GM21723 (cell line): Measurements from ENCODE around the gene CD7.

Experiments used
- ATAC-seq: cut with Tn5 transposase; IDR thresholded peaks from one replicate; pipeline ENCODE4 v1.9.1; 2021; ENCODE audit warnings: mild to moderate bottlenecking, moderate library complexity; ENCODE audit not compliant: unreplicated experiment

The CD7 gene

DNA sequence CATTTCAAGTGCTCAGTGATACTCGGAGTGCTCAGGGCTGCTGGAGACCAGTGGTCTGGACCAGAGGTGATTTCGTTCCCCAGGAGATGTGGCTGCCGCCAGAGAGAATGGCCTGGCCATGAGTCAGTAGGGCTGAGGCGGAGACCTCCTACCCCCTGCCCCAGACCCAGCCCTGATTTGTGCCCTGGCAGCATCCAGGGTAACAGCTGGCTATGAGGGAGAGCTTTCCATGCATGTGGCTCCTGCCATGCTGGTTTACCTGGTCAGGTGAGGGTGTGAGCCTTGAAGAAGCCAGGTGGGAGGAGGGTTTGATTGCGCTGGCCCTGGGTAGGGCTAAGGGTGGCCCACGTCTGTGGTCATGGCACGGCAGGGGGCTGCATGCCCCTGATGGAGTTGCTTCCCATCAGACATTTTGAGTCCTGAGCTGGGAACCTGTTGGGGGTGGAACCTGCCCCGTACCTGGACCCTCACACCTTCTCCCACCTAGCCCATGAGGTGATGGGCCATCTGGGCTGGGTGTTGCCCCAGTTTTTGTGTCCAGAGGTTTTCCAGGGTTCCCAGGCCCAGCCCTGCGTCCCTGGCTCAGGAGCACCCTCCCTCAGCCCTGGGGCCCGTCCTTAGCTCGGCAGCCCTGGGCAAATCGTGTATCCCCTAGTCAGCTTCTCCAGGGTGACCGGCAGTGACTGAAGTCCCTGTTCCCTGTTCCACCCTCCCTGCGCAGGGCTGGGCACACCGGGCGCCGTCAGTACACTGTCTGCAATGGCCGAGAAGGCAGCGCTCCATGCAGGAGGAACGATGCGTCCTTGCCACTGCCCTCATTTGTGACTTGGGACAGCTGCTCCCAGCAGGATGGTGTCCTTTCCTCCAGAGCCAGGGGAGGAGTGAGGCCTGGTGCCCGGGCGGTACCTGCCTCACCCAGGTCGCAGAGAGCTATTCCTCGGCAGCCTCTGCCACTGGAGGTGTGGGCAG, 34.9 kb downstream of the CD7 start:
- no peak for ATAC-seq

DNA sequence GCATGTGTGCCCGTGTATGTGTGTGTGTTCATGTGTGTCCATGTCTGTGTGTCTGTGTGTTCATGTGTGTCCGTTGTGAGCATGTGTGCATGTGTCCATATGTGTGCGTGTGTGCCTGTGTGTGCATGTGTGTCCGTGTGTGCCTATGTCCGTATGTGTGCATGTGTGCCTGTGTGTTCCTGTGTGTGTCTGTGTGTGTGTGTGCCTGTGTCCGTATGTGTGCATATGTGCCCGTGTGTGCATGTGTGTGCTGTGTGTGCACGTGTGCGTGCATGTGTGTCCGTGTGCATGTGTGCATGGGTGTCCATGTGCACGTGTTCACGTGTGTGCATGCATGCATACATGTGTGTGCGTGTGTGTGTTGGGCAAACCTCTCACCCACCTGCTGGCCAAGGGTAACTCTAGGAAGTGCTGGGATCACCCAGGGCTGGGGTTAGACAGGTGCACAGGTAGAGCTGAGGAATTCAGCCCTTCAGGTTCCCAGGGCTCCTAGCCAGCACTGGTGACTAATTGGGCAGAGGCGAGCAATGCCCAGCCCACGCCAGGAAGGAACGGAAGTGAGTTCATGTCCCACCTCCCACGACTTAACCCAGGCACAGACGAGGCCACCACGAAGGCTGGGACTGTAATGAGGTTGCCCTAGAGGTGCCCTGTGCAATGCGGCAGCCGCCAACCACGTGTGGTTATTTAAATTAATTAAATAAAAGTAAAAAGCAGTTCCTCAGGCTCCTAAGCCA, 35.7 kb downstream of the CD7 start:
- no peak for ATAC-seq

DNA sequence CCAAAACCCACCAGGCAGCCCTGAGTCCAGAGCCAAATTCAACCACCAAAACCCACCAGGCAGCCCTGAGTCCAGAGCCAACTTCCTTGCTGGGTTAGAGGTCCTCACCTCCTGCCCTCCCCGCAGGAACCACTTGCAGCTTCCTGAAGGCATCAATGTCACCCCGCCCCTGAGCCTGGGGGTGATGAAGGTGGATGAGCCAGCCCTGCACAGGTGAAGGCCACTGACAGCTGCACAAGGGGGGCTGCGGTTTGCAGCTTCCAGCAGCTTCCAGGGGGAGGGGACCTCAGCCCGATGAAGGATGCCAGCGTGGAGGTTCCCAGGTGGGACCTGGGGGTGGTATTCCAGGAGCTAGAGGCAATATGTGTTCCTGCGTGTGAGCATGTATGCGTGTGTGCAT, 36.3 kb downstream of the CD7 start:
- ATAC-seq: no peak

DNA sequence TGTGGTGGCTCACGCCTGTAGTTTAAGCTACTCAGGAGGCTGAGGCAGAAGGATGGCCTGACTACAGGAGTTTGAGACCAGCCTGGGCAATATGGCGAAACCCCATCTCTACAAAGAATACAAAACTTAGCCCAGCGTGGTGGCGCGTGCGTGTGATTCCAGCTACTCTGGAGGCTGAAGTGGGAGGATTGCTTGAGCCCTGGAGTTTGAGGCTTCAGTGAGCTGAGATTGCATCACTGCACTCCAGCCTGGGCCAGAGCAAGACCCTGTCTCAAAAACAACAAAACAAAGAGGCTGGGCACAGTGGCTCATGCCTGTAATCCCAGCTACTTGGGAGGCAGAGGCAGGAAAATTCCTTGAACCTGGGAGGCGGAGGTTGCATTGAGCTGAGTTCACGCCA, 36.9 kb downstream of the CD7 start:
- no peak for ATAC-seq

DNA sequence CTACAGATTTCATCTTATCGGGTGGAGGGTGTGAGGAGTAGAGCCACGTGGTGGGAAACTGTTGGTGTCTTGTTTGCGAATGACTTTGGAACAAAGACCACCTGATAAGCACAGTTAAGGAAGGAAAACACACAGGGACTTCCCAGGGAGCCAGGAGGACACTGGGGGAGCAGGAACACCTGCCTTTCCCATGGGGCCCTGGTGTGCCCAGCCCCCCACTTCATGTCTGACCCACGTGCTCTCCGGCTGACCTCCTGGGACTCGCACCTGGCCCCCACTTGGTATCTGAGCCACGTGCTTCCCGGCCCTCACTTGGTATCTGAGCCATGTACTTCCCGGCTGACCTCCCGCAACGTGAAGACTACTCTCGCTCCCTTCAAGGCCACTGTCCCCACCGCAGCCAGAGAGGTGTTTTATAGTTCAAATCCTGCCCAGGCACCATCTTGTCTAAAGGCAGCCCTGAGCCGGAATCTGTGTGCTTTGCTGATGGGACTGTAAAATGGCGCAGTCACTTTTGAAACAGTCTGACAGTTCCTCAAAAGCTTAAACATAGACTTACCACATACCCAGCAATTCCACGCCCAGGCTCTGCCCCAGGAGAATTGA, 38.5 kb downstream of the CD7 start:
- no peak for ATAC-seq

DNA sequence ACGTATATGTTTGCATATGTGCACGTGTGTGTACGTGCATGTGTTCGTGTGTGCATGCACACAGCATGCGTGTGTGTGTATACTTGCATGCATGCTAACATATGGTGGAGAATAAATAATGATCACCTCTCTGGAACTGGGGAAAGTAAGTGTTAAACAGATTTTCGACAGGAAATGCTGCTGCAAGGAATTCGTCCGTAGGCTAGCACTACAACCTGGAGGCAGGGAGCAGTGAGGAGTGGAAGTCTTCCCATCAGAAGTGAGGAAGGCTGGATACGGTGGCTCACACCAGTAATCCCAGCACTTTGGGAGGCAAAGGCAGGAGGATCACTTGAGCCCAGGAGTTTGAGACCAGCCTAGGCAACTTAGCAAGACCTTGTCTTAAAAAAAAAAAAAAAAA, 39.1 kb downstream of the CD7 start:
- no peak for ATAC-seq

DNA sequence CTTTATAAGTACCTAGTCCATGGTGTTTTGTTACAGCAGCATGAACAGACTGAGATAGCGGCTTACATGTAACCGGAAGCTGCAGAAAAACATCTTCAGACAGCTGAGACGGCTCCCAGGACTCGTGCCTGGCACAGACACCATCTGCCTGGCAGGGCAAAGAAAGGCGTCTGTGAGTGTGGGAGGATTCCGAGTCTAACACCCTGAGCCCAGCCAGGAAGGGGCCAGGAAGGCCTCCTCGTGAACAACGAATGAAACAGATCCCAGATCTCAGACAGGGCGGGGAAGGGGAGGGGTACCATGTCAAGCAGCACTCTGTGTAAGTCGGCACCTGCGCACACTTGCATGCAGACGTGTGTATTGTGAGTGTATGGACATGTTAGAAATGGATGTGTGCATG, 39.6 kb downstream of the CD7 start:
- ATAC-seq: no peak

DNA sequence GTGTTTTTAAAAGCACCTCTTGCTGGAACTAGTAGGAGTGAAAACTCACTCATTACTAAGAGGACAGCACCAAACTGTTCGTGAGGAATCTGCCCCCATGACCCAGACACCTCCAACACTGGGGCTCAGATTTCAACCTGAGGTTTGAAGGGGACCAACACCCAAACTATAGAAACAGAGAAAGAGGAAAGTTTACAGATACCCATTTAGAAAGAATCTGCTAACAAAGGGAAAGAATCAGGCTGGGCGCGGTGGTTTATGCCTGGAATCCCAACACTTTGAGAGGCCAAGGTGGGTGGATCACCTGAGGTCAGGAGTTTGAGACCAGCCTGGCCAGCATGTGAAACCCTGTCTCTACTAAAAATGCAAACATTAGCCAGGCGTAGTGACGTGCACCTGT, 40.5 kb downstream of the CD7 start:
- no peak for ATAC-seq

DNA sequence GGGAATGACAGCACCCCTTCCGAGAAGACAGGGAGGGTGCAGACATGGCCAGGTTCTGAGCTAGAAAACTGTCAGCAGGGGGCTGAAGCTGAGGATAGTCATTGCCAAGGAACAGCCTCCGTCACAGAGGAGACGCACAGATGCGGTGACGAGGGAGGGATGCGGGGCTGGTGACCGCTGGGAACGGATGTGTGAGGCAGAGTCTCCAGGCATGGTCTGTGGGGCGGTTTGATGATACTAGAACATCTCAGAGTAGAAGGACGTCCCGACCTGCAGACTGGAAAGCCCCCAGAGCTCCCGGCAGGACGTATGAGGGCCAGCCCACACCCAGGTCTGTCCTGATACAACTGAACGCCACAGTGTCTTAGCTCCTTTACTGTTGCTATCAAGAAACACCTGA, 42.1 kb downstream of the CD7 start:
- no peak for ATAC-seq

DNA sequence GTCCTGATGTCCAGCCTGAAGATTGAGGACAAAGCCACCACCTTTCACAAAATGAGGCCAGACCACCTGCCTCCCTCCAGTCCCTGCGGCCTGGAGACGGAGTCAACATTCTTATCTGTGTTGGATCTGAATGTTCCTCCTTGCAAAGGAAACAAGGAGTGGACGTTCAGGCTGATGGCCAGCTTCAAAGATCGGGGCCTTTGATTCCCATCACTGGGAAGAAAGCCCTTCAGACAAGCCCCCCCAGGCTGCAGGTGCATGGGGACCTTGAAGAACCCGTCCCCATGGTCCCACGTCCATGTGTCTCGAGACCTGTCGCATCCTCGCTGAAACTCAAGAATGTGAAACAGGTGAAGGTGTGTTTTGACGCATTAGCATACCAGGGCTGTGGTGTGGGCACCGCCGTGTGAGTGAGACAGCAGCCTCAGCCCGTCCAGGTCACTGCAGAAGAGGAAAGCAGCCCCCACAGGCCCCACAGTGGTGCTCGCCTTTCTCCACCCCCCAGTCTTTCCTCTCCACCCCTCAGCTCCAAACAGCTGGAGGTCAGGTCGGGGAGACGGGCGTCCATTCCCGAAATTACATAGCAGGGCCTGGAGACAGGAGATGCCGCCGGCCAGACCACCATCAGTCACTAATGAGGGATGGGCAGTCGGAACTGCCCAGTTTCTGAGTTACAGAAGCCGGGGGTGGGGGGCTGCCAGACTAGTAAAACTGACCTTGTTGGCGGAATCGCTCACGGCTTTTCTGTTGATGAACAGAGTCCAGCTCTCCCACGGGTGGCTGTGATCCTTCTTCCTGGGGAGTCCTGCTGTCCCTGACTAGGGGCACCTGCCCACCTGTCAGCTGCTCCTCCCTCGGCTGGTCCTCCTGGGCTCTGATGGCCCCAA, 43.0 kb downstream of the CD7 start:
- no peak for ATAC-seq

DNA sequence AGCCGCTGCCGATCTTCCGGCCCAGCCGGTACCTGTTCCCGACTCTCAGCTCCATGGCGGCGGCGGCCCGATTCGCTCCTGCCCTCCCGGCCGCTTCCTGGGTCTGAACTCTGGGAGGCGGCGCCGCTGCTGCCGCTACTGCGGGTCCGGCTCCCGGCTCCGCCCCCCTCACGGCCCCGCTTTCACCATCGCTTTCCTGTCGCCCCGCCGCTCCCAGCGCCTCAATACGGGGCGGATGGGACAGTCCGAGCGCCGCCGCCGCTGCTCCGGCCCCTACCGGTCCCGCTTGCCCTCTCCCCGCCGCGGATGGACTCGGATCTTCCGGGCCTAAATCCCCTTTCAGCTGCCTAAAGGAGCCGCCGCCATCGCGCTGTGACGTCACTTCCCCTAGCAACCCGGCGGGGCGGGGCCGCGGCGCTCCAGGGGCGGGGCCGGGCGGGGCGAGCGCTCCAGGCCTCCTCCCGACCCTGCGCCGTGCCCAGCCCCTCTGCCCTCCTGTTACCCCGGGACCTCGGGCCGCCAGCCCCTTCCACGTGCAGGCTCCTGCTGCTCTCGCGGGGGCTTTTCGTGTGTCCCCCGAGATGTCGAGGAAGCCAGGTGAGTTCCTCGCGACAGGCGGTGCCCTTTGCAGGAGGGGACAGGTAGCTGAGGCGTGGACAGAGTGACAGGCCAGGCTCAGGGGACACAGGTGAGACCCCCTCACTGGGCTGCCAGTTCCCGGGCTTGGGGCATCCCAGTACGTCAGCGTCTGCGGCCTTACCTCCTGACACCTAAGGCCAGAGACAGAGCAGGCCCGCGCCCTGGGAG, 43.9 kb downstream of the CD7 start, which contains the start of gene CSNK1D:
Gene CSNK1D (minus strand): TSS at position 374 of the 807 bp plus-strand sequence. CDS start 319 bp downstream, at position 55.
- ATAC-seq: peak; percentile 81

DNA sequence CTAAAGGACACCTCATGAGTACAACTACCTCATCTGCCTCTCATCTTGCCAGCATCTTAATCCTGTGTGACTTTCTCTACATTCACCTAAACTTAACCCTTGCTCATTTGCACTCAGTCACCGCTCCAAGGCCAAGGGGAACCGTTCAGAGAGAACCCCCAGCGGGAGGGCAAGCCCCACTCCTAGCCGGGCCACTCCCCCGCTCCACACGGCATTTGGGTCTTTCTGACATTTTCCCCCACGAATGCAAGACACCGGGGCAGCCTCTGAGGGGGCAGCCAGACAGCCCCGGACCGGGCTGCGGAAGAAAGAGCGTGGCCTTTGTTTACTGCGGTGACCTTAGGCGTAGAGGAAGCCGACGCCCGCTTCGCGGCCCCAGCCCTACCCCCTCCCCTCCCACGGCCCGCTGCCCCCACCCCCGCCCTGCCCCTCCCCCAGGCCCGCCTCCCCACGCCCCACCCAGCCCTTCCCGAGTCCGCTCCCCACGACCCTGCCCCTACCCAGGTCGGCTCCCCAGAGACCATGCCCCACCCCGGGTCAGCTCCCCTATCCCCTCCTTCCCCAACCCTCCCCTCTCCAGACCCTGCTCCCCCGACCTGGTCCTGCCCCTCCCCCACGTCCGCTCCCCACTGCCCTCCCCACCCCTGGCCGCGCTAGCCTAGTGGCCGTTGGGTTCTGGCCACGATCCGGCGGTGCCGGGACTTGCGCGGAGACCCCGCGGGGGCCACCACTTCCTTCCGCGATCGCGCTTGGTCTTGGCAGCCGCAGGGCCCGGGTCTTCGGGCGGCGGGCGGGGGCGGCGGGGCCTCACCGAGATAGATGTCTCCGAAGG, 44.7 kb downstream of the CD7 start:
- ATAC-seq: peak; percentile 7

DNA sequence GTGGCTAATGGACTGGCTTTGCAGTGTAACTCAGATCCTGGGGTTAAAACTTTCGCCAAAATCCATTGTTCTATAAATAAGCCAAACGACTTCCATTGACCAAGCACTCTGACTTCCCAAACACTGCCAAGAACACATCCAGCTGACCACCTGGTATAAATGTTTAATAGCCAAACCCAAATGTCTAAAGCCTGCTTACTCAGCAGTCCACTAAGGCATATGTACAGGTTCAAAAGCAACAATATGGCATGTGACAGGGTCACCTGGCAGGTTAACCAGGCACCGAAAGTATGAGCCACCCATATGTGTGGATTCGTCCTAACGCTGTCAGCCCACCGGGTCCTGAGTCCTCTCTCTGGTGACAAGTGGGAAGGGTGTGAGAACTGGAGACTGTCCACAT, 46.0 kb downstream of the CD7 start:
- no peak for ATAC-seq

DNA sequence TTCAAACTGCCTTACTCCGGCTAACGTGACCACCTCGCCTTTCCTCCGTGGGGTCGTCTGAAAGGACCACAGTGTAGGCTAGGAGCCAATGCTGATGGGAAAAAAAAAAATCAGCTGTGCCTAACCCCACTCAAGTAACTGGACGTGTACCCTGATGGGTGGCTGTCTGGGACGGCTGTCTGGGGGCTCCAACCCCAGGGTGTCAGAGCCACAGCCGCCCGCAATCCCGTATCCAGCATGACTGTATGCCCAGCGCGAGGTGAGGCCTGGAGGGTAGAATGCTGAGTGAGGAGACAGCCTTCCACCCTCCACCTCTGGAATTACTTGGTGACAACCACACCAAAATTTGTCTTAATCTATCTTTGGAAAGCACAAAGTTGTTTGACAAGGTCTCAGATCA, 46.8 kb downstream of the CD7 start:
- no peak for ATAC-seq

DNA sequence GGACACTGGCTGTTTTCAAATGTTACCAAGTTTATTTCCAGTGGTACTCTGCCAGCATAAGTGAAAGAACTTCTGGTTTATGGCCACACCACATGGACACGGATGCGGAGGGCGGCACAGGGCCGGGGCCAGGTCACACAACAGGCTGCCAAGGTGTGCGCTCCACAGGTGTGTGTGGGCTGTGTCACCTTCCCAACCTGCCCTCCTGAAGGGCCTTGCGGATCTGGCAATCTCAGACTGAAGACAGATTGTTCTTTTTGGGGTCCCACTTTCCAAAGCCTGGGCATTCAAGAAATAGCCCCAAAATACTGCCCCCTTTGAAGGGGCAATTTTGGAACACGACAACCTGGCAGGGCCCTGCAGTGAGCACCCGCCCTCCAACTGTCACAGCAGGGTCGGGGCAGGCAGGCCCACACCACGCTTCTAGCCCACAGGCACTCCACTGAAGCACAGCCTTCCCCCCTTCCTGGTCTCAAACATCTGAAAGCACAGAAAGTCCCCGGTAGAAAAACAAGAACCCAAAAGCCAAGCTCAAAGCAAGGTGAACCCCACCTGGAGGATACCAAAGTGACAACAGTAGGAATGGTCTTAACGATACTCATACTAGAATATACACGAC, 47.4 kb downstream of the CD7 start:
- ATAC-seq: no peak

DNA sequence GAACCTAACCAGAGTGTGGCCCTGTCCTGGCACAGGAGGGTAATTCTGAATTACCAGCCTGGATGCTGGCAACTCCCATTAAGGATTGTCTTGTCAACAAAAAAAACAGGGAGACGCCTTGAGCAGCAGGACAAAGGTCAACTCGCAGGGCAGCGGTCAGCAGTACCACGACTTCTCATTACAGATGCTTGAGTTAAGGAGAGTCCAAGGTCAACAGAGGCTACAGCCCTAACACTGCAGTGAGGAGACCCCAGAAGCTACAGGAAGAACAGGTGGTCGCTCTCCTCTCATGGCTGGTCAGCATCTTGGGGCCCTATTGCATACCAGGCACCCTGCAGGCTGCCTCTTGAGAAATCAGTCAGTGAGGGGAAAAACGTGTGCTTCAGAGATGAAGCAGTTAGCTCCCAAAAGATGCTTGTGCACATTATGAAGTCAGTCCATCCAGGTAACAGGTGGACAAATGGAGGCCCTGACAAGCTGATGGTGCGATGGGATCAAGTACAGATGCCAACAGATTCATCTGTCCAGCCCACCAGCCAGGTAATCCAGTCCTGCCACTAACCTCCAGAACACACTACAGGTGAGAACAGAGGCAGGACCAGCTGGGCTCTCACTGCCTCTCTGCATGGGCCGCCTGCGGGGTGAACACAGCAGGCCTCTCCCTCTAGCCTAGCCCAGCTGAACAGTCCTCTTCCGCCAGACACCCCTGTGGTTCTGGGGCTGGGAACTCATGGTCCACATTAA, 48.1 kb downstream of the CD7 start:
- no peak for ATAC-seq

DNA sequence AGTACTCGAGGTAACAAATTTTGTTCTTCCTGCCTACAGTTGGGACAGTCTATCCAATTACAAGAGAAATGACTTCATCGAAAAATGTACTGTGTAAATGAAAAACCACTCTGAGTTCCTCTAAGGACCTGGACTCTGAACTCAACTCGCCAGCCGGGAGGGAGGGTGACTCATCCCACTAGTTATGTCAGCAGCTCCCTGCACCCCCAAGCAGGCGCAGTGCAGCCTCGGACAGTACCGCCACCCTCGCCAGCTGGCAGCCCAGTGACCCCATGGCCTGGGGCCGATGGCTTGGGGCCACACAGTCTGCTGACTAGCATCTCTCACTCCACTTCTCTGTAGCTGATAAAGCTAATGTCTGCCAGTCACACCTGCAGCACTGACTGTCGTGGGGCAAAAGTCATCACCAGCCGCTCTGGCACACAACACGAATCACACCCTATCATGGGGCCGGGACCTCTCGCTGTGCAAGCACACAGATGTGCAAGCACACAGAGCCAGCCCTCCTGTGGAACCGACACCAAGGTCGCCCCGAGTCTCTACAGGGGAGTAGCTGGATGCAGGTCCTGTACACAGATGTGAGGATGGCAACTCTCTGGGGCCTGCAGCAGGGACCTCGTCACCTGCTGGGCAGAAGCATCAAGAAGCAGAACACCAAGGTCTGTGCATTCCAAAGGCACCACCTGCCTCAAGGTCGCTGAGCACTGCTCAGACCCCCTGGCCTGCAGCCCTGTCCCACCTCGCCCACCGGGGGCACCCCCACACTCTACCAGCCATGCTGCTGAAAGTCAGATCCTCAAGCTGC, 49.6 kb downstream of the CD7 start:
- no peak for ATAC-seq
